H1 (cell line): ENCODE data around the gene OR4A15. TPM values are rescaled to one million over a fixed set of nuclear protein-coding genes. Genes with fewer than 3 reads are reported as not detected.

ENCODE experiments used
- CTCF ChIA-PET: fragments of 300-600 bp; sonication (Branson Sonifier 250); formaldehyde crosslinking; loops from one replicate; lab custom pipeline; 2021; ENCODE audit not compliant: partially characterized antibody; lab: Charles Lee
- POLR2A ChIA-PET: fragments of 300-600 bp; sonication (Branson Sonifier 250); formaldehyde crosslinking; loops from one replicate; lab custom pipeline; 2021; ENCODE audit warnings: inconsistent platforms; ENCODE audit not compliant: partially characterized antibody; lab: Charles Lee
- DNase-seq, 2 experiments: peaks; one replicate each; pipeline versions ENCODE4 v3.0.0 to v3.0.0-alpha.2; 2010 to 2022; ENCODE audit warnings: low spot score in 2 of 2, low read depth in 1 of 2, mixed read lengths in 1 of 2
- FAIRE-seq: peaks from 2 replicates; lab custom pipeline; 2011; peaks lifted over from hg19 to GRCh38; lab: Jason Lieb, UNC
- H2AFZ ChIP-seq: 2 replicates; pipeline ENCODE4 v1.8.1; 2012; ENCODE audit warnings: low read length, inconsistent platforms
- H2AK5ac ChIP-seq: 2 replicates; pipeline ENCODE4 v1.6.1; 2013; ENCODE audit warnings: low read depth, low read length
- H2BK120ac ChIP-seq: replicated peaks from 2 replicates; pipeline ENCODE3; 2013; ENCODE audit warnings: low read depth, low read length, inconsistent platforms
- H2BK12ac ChIP-seq: 2 replicates; pipeline ENCODE4 v1.6.1; 2013; ENCODE audit warnings: low read depth, low read length
- H2BK15ac ChIP-seq: 2 replicates; pipeline ENCODE4 v1.6.1; 2013; ENCODE audit warnings: low read length
- H2BK20ac ChIP-seq: 2 replicates; pipeline ENCODE4 v1.6.1; 2013; ENCODE audit warnings: low read length
- H2BK5ac ChIP-seq: 2 replicates; pipeline ENCODE4 v1.6.1; 2013; ENCODE audit warnings: low read depth, low read length
- H3K14ac ChIP-seq: 2 replicates; pipeline ENCODE4 v1.6.1; 2013; ENCODE audit warnings: inconsistent platforms; ENCODE audit not compliant: insufficient read length
- H3K18ac ChIP-seq: 2 replicates; pipeline ENCODE4 v1.6.1; 2013; ENCODE audit warnings: low read length; ENCODE audit errors: extremely low read depth
- H3K23ac ChIP-seq: 2 replicates; pipeline ENCODE4 v1.6.1; 2013; ENCODE audit warnings: inconsistent platforms; ENCODE audit not compliant: insufficient read length
- H3K23me2 ChIP-seq: 2 replicates; pipeline ENCODE4 v1.6.1; 2013; ENCODE audit warnings: low read depth, low read length
- H3K27ac ChIP-seq: 2 replicates; pipeline ENCODE4 v1.6.1; 2011; ENCODE audit warnings: low read depth, low read length, inconsistent platforms
- H3K27me3 ChIP-seq, 4 experiments: replicated peaks in 1 of 4; 1 replicate in 1 of 4; 2 replicates in 3 of 4; pipeline versions ENCODE4 v1.6.1 to v1.8.1; 2011 to 2013; ENCODE audit warnings: low read length in 3 of 4, mild to moderate bottlenecking in 3 of 4, inconsistent platforms in 2 of 4, mixed read lengths in 2 of 4, moderate library complexity in 1 of 4; ENCODE audit not compliant: control insufficient read depth in 3 of 4, insufficient read depth in 3 of 4; ENCODE audit errors: extremely low read depth in 1 of 4
- H3K36me3 ChIP-seq, 4 experiments: 2 replicates each; pipeline versions ENCODE4 v1.6.1 to v1.8.1; 2011 to 2013; ENCODE audit warnings: mild to moderate bottlenecking in 4 of 4, low read length in 3 of 4, moderate library complexity in 2 of 4, control low read depth in 1 of 4, inconsistent platforms in 1 of 4; ENCODE audit not compliant: insufficient read depth in 4 of 4, control insufficient read depth in 2 of 4
- H3K4ac ChIP-seq: replicated peaks from 2 replicates; pipeline ENCODE3; 2013; ENCODE audit warnings: low read length, low read depth, mixed read lengths, inconsistent platforms; ENCODE audit not compliant: insufficient read length
- H3K4me1 ChIP-seq, 4 experiments: replicated peaks in 1 of 4; 1 replicate in 1 of 4; 2 replicates in 3 of 4; pipeline versions ENCODE4 v1.6.1 to v1.8.1; 2011 to 2013; ENCODE audit warnings: low read length in 3 of 4, inconsistent platforms in 2 of 4, mixed read lengths in 1 of 4; ENCODE audit not compliant: insufficient read depth in 4 of 4, control insufficient read depth in 3 of 4
- H3K4me2 ChIP-seq, 2 experiments: 2 replicates each; pipeline versions ENCODE4 v1.6.1 to v1.8.1; 2011 to 2013; ENCODE audit warnings: low read depth in 2 of 2, low read length in 2 of 2, control low read depth in 1 of 2, inconsistent platforms in 1 of 2, mild to moderate bottlenecking in 1 of 2; ENCODE audit not compliant: insufficient read depth in 1 of 2
- H3K4me3 ChIP-seq, 4 experiments: fragments of 200-600, 300-600 bp in 1 of 4; sonication (generic), shearing (Covaris generic), sonication (Bioruptor Twin) in 1 of 4; 2 replicates each; pipeline versions ENCODE4 v1.5.1 to v1.8.1; 2011 to 2016; ENCODE audit warnings: low read length in 4 of 4, low read depth in 3 of 4, control low read depth in 2 of 4, inconsistent platforms in 2 of 4, mild to moderate bottlenecking in 2 of 4, mixed read lengths in 1 of 4, moderate library complexity in 1 of 4; ENCODE audit not compliant: insufficient read depth in 2 of 4; ENCODE audit errors: extremely low read depth in 1 of 4
- H3K56ac ChIP-seq: replicated peaks from 2 replicates; pipeline ENCODE3; 2013; ENCODE audit warnings: low read depth, mild to moderate bottlenecking, mixed read lengths, low read length, inconsistent platforms; ENCODE audit not compliant: insufficient read length
- H3K79me1 ChIP-seq: 2 replicates; pipeline ENCODE4 v1.6.1; 2013; ENCODE audit warnings: low read depth, low read length, control low read depth
- H3K79me2 ChIP-seq, 2 experiments: 2 replicates each; pipeline versions ENCODE4 v1.6.1 to v1.8.1; 2012 to 2013; ENCODE audit warnings: low read length in 2 of 2, mild to moderate bottlenecking in 2 of 2, inconsistent platforms in 1 of 2; ENCODE audit not compliant: insufficient read depth in 2 of 2, control insufficient read depth in 1 of 2
- H3K9ac ChIP-seq, 4 experiments: replicated peaks in 1 of 4; 1 replicate in 1 of 4; 2 replicates in 3 of 4; pipeline versions ENCODE4 v1.6.1 to v1.8.1; 2011 to 2013; ENCODE audit warnings: low read depth in 3 of 4, low read length in 3 of 4, control low read depth in 2 of 4, mild to moderate bottlenecking in 2 of 4, moderate library complexity in 2 of 4, inconsistent platforms in 1 of 4; ENCODE audit errors: extremely low read depth in 1 of 4
- H3K9me3 ChIP-seq, 2 experiments: 2 replicates each; pipeline versions ENCODE4 v1.6.1 to v1.8.1; 2012 to 2013; ENCODE audit warnings: mild to moderate bottlenecking in 2 of 2, moderate library complexity in 2 of 2, control low read depth in 1 of 2, inconsistent platforms in 1 of 2, low read depth in 1 of 2, low read length in 1 of 2, mixed read lengths in 1 of 2; ENCODE audit not compliant: insufficient read depth in 2 of 2
- H4K20me1 ChIP-seq, 2 experiments: replicated peaks in 1 of 2; 2 replicates each; pipeline versions ENCODE3 to v1.8.1; 2011 to 2013; ENCODE audit warnings: inconsistent platforms in 2 of 2, low read length in 2 of 2, mild to moderate bottlenecking in 1 of 2; ENCODE audit not compliant: insufficient read depth in 2 of 2, control insufficient read depth in 1 of 2
- H4K5ac ChIP-seq: 2 replicates; pipeline ENCODE4 v1.6.1; 2013; ENCODE audit warnings: low read length, low read depth, mixed read lengths, inconsistent platforms; ENCODE audit not compliant: insufficient read length
- H4K8ac ChIP-seq: 2 replicates; pipeline ENCODE4 v1.8.0; 2013; ENCODE audit warnings: mild to moderate bottlenecking, moderate library complexity, low read length, inconsistent platforms; ENCODE audit not compliant: insufficient read depth; ENCODE audit errors: extremely low read depth
- H4K91ac ChIP-seq: replicated peaks from 2 replicates; pipeline ENCODE3; 2013; ENCODE audit warnings: low read length, mixed read lengths, inconsistent platforms; ENCODE audit not compliant: insufficient read length
- CHD2 ChIP-seq: IDR thresholded peaks from 2 replicates; pipeline ENCODE4 v1.6.1; 2012; ENCODE audit warnings: low read length, improper control_type of control experiment
- NANOG ChIP-seq: IDR thresholded peaks from 2 replicates; pipeline ENCODE4 v1.6.1; 2011; ENCODE audit warnings: low read length, low read depth, mild to moderate bottlenecking, inconsistent platforms; ENCODE audit not compliant: insufficient read depth, poor library complexity, severe bottlenecking
- SP1 ChIP-seq: IDR thresholded peaks from 2 replicates; pipeline ENCODE4 v1.6.1; 2011; ENCODE audit warnings: low read depth, low read length
- SRF ChIP-seq: IDR thresholded peaks from 2 replicates; pipeline ENCODE4 v1.6.1; 2011; ENCODE audit warnings: mild to moderate bottlenecking, low read depth, low read length, moderate library complexity
- WGBS, 2 experiments: shearing (Covaris generic) in 1 of 2; methylation state at CpG; one replicate each; pipeline versions ENCODE4 v1.1.6 to v1.1.7; 2013 to 2015; ENCODE audit warnings: low lambda C conversion rate in 2 of 2, mixed read lengths in 2 of 2, inconsistent platforms in 1 of 2, low coverage in 1 of 2, missing lambda C conversion rate in 1 of 2; ENCODE audit not compliant: insufficient replicate concordance in 2 of 2, insufficient coverage in 1 of 2, insufficient read length in 1 of 2; ENCODE audit errors: extremely low coverage in 1 of 2, missing lambda C conversion rate in 1 of 2; 5-methylcytosine and 5-hydroxymethylcytosine counted together
- polyA plus RNA-seq, 7 experiments: library from polyadenylated mRNA; depleted of rRNA in 3 of 7; stranded (reverse) in 5 of 7; unstranded in 2 of 7; fragments of >200 nt in 5 of 7; fragments of 200-250 nt in 2 of 7; gene quantifications; 1 replicate in 5 of 7; 2 replicates in 1 of 7; 4 replicates in 1 of 7; pipeline versions ENCODE4 v1.2.1 to v1.2.3, GENCODE V29; 2011 to 2013; ENCODE audit warnings: missing spikeins in 2 of 7, mixed read lengths in 2 of 7
- total RNA-seq: library from RNA; stranded (reverse); fragmentation: NEBNext Ultra II Directional; extraction: Animal tissue kit (Norgen Biotek cat#: 25700); gene quantifications from 2 replicates; pipeline ENCODE4 v1.2.1, GENCODE V29; 2021

The OR4A15 gene
- total and polyA plus RNA-seq, 2 of the 8 experiments (the other 6 are each of a cell fraction or from before 2014, with no cell fraction given), result not detected

GRCh38 chr11:55324500-55324899 is 43.3 kb upstream of the OR4A15 start:
- POLR2A ChIA-PET, result no interaction called here
- CTCF ChIA-PET, result no interaction called here
- no peak overlapping the region for H3K56ac ChIP-seq
- H3K18ac ChIP-seq, result no peak overlapping the region
- no peaks in the 10 kb centered on the region for H3K23me2 ChIP-seq
- no peaks in the 10 kb centered on the region for H3K79me1 ChIP-seq
- H4K8ac ChIP-seq, result no peak overlapping the region
- H3K4ac ChIP-seq, result no peak overlapping the region
- no peaks in the 10 kb centered on the region for H3K27me3 ChIP-seq
- no peaks in the 10 kb centered on the region for H4K20me1 ChIP-seq
- H2BK15ac ChIP-seq, result no peak overlapping the region
- H2BK12ac ChIP-seq, result no peak overlapping the region
- no peak overlapping the region for H3K9ac ChIP-seq
- no peak overlapping the region for H2BK20ac ChIP-seq
- H3K79me2 ChIP-seq, result no peaks in the 10 kb centered on the region
- peaks cover 44 to 58% of the 10 kb centered on the region in 2 experiments for H3K9me3 ChIP-seq
- H2AFZ ChIP-seq, result no peak overlapping the region
- H4K91ac ChIP-seq, result no peak overlapping the region
- FAIRE-seq, result no peak
- H4K5ac ChIP-seq, result no peak overlapping the region
- no peak overlapping the region for H3K4me3 ChIP-seq
- WGBS, 2 experiments, result 89% methylated on average over 1 of the region's 1 CpG; no CpG with 5 or more reads in 1 of the 2 experiments
- no peak overlapping the region for H3K23ac ChIP-seq
- no peaks in the 10 kb centered on the region for H3K4me1 ChIP-seq
- DNase-seq, result no peak
- H3K14ac ChIP-seq, result no peak overlapping the region
- H2BK120ac ChIP-seq, result no peak overlapping the region
- no peak overlapping the region for H3K27ac ChIP-seq
- H3K4me2 ChIP-seq, result no peak overlapping the region
- no peaks in the 10 kb centered on the region for H3K36me3 ChIP-seq
- no peak overlapping the region for H2BK5ac ChIP-seq
- no peak overlapping the region for H2AK5ac ChIP-seq
- TF ChIP-seq SP1 (no peak), CHD2 (no peak), SRF (no peak), NANOG (no peak)
